Fibroblast of skin of scalp (primary cell): ENCODE measurements around the gene RFX4.
"Not testable (repeated sequence)": the region's sequence is repeated elsewhere in the genome, so short reads cannot be mapped to it uniquely, and the experiment has no call there.

ENCODE experiments used
- DNase-seq: peaks from one replicate; pipeline ENCODE4 v3.0.0-alpha.2; 2013

RFX4 gene

DNA sequence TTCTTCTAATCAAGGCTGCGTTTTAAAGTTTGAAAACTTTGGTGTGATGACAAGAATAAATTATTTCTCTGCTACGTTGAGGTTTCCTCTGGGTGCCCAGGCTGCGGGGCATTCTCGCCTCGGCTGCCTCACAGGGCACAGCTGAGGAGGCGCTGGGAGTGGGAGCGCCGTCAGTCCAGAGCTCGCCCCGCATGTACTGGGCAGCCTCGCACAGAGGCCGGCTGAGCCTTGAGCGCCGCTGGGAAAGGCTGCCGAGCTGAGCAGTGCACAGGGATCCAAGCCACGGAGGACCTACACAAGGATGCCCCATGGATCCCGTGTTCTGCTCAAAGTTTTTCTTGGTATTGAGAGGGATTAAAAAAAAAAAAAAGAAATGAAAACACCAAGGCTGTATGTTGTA lies 11.6 kb downstream of the RFX4 start:
- DNase-seq = no peak

DNA sequence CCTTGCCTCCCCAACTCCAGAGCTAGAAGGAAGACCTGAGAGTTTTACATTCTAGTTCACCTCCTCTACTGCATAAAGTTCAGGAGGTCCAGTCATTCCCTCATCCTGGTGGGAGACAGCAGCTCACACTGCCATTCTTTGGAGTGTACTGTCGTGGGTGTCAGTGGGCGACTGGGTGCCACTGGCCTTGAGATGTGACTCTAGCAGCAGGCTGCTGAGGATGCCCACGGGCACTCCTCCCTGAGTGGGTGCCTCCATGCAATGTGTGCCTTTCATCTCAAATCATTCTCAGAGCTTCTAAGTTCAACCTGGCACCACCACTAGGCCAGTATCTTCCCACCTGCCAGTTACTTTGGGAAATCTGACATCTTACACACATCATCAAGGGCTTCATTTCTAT lies 12.5 kb downstream of the RFX4 start:
- no peak for DNase-seq

DNA sequence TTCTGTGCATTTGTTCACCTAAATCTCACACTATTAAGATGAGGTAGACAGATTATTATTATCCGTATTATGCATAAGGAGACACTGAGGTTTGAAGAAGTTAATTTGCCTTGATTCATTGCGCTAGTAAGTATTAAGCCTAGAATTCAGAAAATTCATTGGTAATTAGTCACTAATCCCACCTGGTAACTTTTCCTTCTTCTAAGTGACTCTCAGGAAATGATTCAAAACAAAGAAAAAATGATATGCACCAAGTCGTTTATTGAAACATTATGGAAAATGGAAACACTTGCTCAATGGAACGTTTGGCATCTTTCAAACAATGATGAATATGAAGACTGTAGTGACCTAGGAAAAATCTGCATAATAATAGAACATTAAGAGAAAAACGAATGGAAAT lies 15.2 kb downstream of the RFX4 start:
- DNase-seq = no peak

DNA sequence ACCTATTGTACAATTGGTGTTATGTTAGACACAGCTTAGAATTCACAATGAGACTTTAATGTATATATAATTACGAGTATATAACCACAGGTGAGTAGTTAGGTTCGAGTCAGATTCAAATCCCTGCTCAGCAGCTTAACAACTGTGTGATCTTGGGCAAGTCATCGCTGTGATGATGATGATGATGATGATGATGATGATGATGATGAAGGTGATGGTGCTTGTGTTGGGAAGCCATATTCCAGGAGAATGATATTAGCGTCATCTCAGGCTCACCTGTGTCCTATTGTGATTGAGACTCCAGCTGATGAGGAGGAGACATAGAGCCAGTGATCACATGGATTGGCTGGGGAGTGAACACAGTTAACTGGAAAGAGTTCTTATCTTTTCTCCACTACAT lies 16.5 kb downstream of the RFX4 start:
- no peak for DNase-seq

DNA sequence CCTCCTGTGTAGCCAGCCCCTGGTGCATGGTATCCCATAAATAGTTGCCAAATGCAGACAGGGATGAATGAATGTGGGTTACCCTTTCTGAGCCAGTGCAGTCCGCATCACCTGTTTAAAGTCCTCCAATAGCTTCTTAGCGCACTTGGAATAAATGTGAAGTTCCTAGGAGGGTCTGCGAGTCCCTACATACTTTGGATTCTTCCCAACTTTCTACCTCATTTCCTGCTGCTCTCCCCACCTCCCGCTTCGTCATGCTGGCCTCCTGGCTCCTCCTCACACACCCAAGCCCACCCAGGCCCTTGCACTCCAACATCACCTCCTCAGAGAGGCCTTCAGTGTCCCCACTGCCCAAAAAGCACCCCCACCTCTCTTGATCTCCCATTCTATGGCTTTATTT lies 17.7 kb downstream of the RFX4 start:
- no peak for DNase-seq

DNA sequence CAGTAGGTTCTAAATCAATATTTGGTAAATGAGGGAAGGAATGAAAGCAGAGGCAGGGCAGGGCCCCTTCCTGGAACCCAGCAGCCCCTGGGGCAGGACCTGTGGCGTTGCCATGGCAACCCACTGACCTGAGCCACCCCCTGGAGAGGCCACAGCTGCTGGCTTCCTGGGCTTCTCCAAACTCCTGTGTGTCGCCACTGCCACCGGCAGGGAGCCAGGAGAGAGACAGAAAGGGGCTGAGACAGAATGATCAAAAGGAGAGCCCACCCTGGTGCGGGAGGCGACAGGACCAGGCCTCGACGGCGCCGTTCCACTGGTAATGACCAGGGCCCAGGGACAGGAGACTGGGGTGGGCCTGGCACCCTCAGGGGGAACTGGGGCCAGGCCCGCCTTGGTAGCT lies 18.2 kb downstream of the RFX4 start:
- no peak for DNase-seq

DNA sequence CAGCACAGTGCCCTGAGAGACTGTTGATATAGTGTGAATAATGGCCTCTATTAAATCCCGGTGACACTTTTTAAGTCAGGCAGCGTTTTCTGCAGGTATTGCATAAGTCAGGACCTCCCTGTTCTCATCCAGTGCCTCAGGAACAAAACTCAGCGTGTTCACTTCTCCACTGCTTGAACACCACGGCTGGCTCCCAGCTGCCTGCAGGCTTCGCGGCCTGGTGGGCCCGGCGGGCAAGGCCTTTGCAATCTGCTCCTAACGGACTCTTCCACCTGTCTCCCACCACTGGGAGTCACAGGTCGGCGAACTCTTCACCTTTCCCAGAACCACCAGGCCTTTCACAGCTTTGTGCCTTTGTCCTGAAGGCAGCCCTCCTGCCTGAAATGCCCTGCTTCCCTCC lies 18.7 kb downstream of the RFX4 start:
- no peak for DNase-seq

DNA sequence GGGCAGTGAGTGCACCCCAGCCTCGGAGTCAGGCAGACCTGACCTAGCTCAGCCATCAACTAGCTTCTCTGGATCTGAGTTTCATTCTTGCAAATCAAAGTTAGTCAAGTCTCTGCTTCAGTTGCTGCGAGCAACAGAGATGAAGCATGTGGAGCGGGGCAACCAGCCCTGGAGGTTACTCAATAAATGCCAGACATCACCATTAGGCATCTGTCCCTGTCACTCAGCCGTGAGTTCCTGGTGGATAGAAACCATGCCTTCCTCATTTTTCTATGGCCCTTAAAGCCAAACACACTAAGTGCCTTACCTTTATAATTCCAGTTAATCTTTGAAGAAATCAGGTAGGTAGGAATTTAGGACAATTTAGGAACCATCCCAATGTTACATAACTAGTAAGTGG lies 19.3 kb downstream of the RFX4 start:
- DNase-seq = no peak

DNA sequence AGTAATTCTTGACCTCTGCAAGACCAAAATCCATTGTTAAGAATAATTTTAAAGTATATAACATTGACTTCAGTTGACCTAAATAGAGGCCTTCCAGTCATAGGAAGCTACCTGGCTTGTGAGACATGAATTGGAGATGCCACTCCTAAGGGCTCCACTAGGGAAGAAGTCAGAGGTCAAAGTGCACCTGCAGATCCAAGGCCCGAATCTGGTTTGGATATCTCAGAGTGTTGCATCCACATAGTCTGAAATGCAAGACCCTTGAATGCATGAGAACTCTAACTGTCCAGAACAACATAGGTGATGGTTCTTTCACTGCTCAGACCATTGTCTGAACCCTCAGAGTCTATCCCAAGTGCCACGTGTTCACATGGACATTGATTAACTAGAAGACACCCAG lies 22.4 kb downstream of the RFX4 start:
- DNase-seq = no peak

DNA sequence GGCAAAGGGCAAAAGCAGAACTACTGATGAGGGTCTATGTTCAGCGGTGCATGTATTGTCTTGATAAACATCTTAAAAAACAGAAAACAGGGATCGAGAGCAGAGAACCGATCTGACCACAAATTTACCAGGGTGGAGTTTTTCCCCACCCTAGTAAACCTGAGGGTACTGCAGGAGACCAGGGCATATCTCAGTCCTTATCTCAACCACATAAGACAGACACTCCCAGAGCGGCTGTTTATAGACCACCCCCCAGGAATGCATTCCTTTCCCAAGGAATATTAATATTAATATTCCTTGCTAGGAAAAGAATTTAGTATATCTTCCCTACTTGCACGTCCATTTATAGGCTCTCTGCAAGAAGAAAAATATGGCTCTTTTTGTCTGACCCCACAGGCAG lies 37.8 kb downstream of the RFX4 start:
- not testable (repeated sequence) for DNase-seq

DNA sequence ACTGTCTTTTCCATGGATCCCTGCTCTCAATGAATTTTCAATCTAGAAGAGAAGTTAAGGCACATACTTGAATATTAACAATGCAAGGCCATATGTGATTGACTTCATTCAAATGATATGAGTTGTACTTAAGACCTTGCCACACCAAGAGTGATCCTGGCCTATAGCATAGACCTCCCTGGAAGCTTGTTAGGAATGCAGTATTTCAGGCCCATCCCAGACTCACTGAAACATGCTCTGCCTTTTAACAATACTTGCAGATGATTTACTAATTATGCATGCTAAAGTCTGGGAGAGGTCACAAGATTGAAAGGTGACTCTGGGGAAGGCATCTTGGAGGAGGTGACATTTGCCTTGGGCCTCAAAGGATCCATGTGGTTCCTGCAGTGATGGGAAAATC lies 43.2 kb downstream of the RFX4 start:
- no peak for DNase-seq

DNA sequence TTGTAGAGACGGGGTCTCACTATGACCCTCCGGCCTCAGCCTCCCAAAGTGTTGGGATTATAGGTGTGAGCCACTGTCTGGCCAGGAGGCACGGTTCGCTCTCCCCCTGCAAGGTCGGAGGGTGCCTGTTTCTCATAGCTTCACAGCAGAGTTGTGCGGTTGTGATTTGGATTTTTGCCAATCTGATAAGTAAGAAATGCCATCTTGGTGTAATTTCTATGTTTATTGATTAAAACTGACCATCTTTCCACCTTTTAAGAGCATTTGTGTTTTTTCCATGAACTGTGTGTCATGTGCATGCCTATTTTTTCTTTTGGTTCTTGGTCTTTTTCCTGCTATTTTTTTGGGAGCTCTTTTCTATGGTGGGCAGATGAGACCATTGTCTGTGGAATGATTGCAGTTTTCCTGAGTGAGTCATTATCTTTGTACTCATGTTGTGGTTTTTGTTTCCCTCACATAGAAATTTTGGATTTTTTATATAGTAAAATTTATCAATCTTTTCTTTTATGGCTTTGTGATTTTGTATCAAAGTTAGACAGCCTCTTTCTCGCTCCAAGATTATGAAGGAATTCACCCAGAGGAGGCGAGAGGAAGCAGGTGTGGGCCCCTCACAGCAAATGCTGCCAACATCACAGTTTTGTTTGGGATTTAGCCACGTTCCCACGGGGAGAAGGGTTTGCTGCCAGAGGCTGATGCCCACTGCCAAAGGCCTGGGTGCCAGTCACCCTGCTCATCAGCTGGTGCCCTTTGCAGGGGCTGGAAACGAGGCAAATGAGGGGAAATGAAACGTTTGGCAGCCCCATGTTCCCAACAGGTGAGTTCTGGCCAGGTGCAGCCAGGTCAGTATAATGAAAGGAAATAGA lies 47.2 kb downstream of the RFX4 start:
- DNase-seq = peak; percentile 48

DNA sequence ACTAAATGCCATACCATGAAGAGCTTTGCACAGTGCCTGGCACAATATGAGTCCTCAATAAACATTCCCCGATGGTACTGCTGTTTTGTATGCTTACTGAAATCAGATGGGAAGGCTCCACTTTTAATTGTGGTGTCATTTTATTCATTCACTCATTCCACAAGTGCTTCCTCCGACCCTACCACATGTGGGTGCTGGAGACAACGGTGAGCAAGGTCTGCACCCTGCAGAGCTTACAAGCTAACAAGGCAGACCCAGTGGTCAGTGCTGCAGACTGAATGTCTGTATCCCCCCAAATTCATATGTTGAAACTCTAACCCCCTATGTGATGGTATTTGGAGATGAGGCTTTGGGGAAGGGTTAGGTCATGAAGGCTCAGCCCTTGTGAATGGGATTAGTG lies 48.3 kb downstream of the RFX4 start:
- no peak for DNase-seq

DNA sequence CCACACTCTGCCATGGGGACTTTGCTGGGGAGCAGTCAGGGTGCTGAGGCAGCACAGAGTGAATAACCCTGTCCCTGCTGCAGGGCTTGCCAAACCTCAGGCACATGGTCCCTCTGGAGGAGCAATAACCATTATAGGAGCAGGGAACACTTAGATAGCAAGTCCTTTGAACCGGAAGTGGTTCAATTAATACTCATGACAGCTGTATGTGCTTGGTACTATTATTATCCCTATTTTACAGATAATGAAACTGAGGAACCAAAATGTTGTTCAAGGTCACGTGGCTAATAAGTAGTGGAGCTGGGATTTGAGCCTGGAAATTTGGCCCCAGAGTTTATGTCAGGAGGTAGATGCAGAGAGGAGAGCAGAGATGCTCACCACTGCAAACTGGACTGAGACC lies 49.0 kb downstream of the RFX4 start:
- no peak for DNase-seq

DNA sequence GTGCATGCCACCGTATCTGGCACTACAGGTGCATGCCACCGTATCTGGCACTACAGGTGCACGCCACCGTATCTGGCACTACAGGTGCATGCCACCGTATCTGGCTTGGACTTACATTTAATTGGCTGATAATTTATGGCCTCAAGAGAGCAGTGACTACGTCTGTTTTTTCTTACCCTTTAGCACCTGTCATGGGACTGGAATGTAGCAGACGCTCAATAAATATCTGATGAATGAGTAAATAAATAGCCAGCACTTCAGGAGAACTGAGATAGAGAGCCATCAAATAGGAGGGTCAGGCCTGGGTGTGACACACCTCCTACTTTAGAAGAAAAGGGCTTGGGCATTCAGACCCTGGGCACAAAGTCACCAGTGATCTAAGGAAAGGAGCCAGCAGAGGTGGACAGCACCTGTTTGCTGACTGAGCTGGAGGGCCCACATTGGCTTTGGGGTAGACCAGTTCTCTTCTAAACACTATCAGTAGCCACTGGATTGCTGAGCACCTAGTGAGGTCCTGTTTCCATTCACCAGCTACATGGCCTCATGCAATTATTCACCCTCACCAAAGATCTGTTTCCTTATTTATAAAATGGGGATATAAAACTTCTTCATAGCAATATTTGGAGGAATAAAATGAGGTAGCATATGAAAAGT lies 50.1 kb downstream of the RFX4 start:
- DNase-seq = no peak

DNA sequence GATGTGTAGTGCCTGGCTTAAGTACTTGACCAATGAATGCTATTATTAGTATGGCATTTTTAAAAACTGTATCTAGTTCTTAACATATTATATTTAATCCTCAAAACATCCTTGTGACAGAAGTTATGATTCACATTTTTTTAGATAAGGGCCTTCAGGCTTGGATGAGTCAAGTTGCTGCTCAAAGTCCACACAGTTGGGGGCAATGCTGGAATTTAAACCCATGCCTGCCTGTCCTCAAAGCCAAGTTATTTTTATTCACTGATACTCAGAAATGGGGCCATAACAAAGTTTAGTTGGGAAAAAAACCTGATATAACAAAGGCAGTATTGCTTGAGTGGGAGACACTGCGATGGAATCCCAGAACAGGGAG lies 50.6 kb downstream of the RFX4 start:
- peak; percentile 81 for DNase-seq

DNA sequence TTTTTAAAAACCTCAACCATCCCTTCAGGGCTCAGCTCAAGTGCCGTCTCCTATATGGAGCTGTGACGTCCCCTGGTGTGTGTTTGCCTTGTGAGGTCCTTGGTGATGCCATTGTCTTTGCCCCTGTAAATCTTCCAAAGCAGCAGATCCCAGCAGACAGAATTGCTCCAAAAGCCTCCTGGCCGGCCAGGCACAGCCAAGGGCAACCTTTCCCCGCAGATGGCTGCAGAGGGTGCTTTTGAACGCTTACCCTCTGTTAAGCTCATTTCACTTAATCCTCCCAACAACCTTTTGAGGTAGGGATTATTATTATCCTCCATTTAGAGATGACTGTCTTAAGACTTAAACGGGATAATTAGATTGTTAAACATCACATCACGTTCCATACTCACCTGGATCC lies 51.4 kb downstream of the RFX4 start:
- DNase-seq = no peak

DNA sequence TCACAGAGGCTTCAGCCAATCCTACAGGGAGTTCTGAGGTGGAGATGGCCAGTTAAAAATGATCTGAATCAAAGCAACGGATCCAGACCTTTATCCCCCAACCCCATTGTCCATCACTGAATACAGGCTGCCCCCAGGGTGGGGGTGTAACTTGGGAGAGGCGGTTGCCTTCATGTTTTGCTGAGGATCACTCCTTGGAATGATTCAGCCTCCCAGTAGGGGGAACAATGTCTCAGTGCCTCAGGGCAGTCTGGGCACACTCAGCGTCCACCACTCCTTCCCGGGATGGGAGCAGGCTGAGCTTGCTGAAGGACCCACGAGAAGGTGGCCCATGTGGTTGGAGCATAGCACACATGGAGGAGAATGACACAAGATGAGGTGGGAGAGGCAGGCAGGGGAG lies 60.2 kb downstream of the RFX4 start:
- DNase-seq = no peak

DNA sequence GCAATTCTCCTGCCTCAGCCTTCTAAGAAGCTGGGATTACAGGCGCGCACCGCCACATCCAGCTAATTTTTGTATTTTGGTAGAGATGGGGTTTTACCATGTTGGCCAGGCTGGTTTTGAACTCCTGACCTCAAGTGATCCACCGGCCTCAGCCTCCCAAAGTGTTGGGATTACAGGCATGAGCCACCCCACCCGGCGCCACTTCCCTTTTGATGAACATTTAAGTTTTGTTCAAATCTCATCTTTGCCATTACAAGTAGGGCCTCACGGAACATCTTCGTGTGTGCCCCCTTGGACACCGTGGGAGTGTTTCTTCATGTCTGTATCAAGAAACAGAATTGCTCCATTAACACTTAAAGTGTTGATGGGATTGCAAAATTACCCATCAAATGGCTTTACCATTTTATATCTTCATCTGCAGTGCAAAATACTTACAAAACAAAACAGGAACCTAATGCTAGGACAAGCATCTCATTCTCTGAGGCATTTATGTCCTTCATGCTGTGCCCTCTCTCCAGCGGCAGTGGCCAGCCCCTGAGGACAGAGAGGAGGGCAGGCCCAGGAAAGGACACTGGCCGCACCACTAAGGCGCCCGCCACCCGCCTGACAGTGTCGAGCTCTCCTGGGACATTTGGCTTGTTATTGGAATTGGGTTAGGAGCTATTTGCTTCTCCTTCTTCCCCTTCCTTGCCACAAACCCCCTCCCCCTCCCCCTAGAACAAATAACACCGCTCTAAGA lies 61.7 kb downstream of the RFX4 start:
- no peak for DNase-seq

DNA sequence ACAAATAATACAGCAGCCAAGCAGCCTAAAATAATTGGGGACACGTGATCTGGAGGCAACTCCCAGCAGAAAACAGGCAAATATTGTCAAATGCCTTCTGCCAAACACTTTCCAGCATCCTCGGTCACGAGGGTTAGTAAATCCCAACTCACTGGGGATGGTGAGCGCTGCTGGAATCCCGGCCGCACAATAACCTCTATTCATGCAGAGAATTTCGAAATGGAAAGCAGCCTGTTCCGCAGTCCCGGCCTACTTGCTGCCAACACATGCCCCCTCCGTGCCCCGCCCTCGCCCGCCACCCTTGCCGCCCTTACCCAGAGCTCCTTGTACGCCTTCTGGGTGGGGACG lies 62.2 kb downstream of the RFX4 start:
- no peak for DNase-seq

DNA sequence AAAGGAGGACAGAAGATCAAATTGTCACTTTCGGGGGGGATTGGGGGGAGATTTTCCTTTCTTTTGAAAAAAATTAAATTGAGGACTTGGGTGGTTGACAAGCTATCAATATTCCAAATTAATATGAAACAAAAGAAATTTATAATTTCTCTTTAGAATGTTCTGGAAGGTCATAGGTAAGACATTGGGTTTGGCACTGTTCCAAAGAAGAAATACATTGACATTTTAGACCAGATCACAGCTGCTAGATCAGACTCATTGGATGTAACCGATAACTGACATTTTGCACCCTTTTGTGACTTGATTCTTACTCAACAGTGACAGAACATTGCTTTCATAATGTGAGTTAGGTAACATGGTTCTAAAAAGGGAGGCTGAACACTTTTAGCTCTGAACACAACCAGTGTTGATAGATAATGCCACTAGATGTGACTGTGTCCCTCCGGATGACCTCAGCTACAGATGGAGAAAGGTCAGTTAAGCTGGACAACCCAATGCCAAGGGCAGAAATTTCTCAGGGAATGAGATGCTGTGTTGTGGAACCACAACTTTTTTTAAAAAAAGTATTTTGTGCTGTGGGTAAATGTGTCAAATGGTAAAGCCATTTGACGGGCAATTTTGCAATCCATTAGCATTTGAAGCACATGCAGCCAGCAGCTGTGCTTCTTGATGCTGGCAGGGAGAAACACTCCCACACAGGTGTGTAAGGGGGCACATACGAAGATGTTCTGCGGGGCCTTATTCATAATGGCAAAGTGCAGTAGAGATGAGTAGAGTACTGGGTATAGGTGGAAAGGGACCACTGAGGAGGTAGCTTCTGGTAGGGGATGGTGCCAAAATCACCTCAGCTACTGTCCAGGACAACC lies 62.9 kb downstream of the RFX4 start:
- no peak for DNase-seq

DNA sequence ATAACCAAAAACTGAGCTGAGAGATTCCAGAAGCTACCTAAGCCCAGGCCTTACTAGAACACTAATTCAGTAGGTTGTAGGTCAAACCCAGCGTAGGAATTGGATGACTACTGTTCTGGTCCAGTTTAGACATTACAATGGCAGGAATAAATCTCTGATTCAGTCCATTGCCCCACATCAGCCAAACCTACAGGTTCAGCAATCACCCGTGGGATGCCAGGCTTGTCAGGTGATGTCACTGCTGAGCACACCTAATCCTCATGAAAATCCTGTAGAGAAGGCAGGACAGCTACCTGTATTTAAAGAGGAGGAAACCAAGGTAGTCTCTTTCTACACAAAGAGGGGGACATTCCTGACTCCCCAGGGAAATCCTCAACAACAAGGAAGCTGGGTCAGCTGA lies 63.7 kb downstream of the RFX4 start:
- no peak for DNase-seq
